GM23338 (cell line): ENCODE data around the gene GRID2.
A peak's percentile ranks its signal among the peaks of the same experiment; 100 is the strongest.
"Not testable (repeated sequence)": the region's sequence is repeated elsewhere in the genome, so short reads cannot be mapped to it uniquely, and the experiment has no call there.

Experiments used
- CTCF ChIP-seq, 2 experiments: fragments of 200-600 bp in 1 of 2; sonication (generic) in 1 of 2; conservative IDR thresholded peaks; 2 replicates each; pipeline versions ENCODE4 v1.5.1 to v1.6.1; 2016 to 2017; ENCODE audit warnings: antibody characterized with exemption in 2 of 2, low read depth in 2 of 2, mild to moderate bottlenecking in 2 of 2, moderate library complexity in 1 of 2
- ETS1 ChIP-seq: IDR thresholded peaks from 2 replicates; pipeline ENCODE4 v1.6.1; 2016; ENCODE audit warnings: antibody characterized with exemption
- EZH2 ChIP-seq: fragments of 200-600 bp; sonication (generic); IDR thresholded peaks from one replicate; pipeline ENCODE4 v1.8.0; 2017; ENCODE audit warnings: antibody characterized with exemption, mild to moderate bottlenecking, low read depth; ENCODE audit not compliant: unreplicated experiment
- EZH2phosphoT487 ChIP-seq: fragments of 200-600 bp; sonication (generic); IDR thresholded peaks from one replicate; pipeline ENCODE4 v1.8.1; 2018; ENCODE audit warnings: antibody characterized with exemption; ENCODE audit not compliant: unreplicated experiment
- JUNB ChIP-seq: IDR thresholded peaks from one replicate; pipeline ENCODE4 v1.6.1; 2016; ENCODE audit warnings: antibody characterized with exemption; ENCODE audit not compliant: unreplicated experiment
- POLR2AphosphoS5 ChIP-seq: IDR thresholded peaks from 2 replicates; pipeline ENCODE4 v1.6.1; 2016; ENCODE audit warnings: antibody characterized with exemption, low read depth

GRCh38 chr4:92444143-92444843, 140.5 kb downstream of the GRID2 start:
- TF ChIP-seq POLR2AphosphoS5 (peak; percentile 89), ETS1 (0 out of 2 replicates have a peak, but pooled peaks have one; percentile 32)
- TF ChIP-seq CTCF (conservative IDR thresholded peaks at IDR 0.05; ENCODE audit: low read depth in 2 of 2); EZH2; EZH2phosphoT487; JUNB: not testable (repeated sequence)
